B cell (primary cell): Measurements from ENCODE around the gene SPOCK3. TPM values are rescaled to one million over a fixed set of nuclear protein-coding genes. Genes with fewer than 3 reads are reported as not detected.

Experiments used
- ATAC-seq: fragments of 200-7000 bp; cut with Tn5 transposase; one replicate; pipeline ENCODE4 v1.10.0; 2021; ENCODE audit warnings: low read depth, mild to moderate bottlenecking, moderate number of reproducible peaks, moderate library complexity
- CTCF ChIA-PET: fragments of 350-600 bp; sonication (Branson Sonifier 250); formaldehyde crosslinking; loops from one replicate; lab custom pipeline; 2021; ENCODE audit warnings: antibody characterized with exemption, inconsistent platforms; lab: Charles Lee
- POLR2A ChIA-PET: fragments of 350-600 bp; sonication (Branson Sonifier 250); formaldehyde crosslinking; loops from one replicate; lab custom pipeline; 2021; ENCODE audit warnings: antibody characterized with exemption; lab: Charles Lee
- DNase-seq: peaks from one replicate; pipeline ENCODE4 v3.0.0; 2013
- H2AFZ ChIP-seq: 2 replicates; pipeline ENCODE4 v1.6.1; 2012; ENCODE audit warnings: mild to moderate bottlenecking, low read depth, low read length; ENCODE audit not compliant: insufficient read depth, poor library complexity, severe bottlenecking
- H3K27ac ChIP-seq, 2 donors: 1 replicate in 1 of 2; 2 replicates in 1 of 2; pipeline ENCODE4 v1.5.1; 2012 to 2013; ENCODE audit warnings: low read length in 2 of 2, mild to moderate bottlenecking in 2 of 2, moderate library complexity in 1 of 2
- H3K27me3 ChIP-seq, 4 experiments: fragments of 200-600 bp in 1 of 4; sonication (generic) in 1 of 4; replicated peaks in 1 of 4; 1 replicate in 2 of 4; 2 replicates in 2 of 4; pipeline versions ENCODE4 v1.6.1 to v1.7.0; 2013 to 2016; ENCODE audit warnings: low read length in 3 of 4, mild to moderate bottlenecking in 2 of 4, mixed read lengths in 1 of 4, moderate library complexity in 1 of 4; ENCODE audit not compliant: insufficient read depth in 4 of 4, control insufficient read depth in 3 of 4; ENCODE audit errors: control extremely low read depth in 1 of 4
- H3K36me3 ChIP-seq, 2 experiments: replicated peaks in 1 of 2; 1 replicate in 1 of 2; 2 replicates in 1 of 2; pipeline versions ENCODE4 v1.6.1 to v1.7.1; 2013; ENCODE audit warnings: low read length in 1 of 2; ENCODE audit not compliant: insufficient read depth in 2 of 2, control insufficient read depth in 1 of 2; ENCODE audit errors: control extremely low read depth in 1 of 2, extremely low read depth in 1 of 2
- H3K4me1 ChIP-seq, 2 donors: fragments of 200-600 bp in 1 of 2; sonication (generic) in 1 of 2; 1 replicate in 1 of 2; 2 replicates in 1 of 2; pipeline versions ENCODE4 v1.5.1 to v1.6.1; 2013 to 2017; ENCODE audit warnings: low read length in 2 of 2; ENCODE audit not compliant: control insufficient read depth in 2 of 2, insufficient read depth in 2 of 2
- H3K4me2 ChIP-seq: replicated peaks from 2 replicates; pipeline ENCODE3; 2012; ENCODE audit warnings: mild to moderate bottlenecking, low read depth, low read length; ENCODE audit not compliant: poor library complexity, severe bottlenecking
- H3K4me3 ChIP-seq, 5 experiments: fragments of 200-600 bp in 1 of 5; sonication (generic) in 1 of 5; 1 replicate in 3 of 5; 2 replicates in 2 of 5; pipeline versions ENCODE4 v1.5.1 to v1.7.0; 2011 to 2016; ENCODE audit warnings: low read length in 4 of 5, mild to moderate bottlenecking in 4 of 5, low read depth in 2 of 5, control low read depth in 1 of 5, moderate library complexity in 1 of 5; ENCODE audit not compliant: insufficient read depth in 1 of 5; ENCODE audit errors: control extremely low read depth in 1 of 5, extremely low read depth in 1 of 5
- H3K79me2 ChIP-seq: fragments of 200-600 bp; sonication (generic); one replicate; pipeline ENCODE4 v1.6.0; 2016; ENCODE audit warnings: low read length; ENCODE audit not compliant: control insufficient read depth, insufficient read depth
- H3K9ac ChIP-seq: fragments of 200-600 bp; sonication (generic); 2 replicates; pipeline ENCODE4 v1.6.1; 2017; ENCODE audit warnings: mild to moderate bottlenecking, low read length, moderate library complexity
- H3K9me3 ChIP-seq, 3 donors: one replicate each; pipeline versions ENCODE4 v1.6.1 to v1.7.1; 2013; ENCODE audit warnings: low read length in 2 of 3; ENCODE audit not compliant: control insufficient read depth in 2 of 3, insufficient read depth in 1 of 3; ENCODE audit errors: control extremely low read depth in 1 of 3
- H4K20me1 ChIP-seq: 2 replicates; pipeline ENCODE4 v1.6.0; 2012; ENCODE audit warnings: mild to moderate bottlenecking, low read length; ENCODE audit not compliant: insufficient read depth, control insufficient read depth, poor library complexity, severe bottlenecking
- H3K27ac Mint-ChIP-seq: one replicate; pipeline ENCODE4 v1.8.0; 2021; ENCODE audit warnings: mixed read lengths
- H3K27me3 Mint-ChIP-seq: one replicate; pipeline ENCODE4 v1.8.0; 2021; ENCODE audit warnings: mixed read lengths
- H3K4me1 Mint-ChIP-seq: one replicate; pipeline ENCODE4 v1.8.0; 2021; ENCODE audit warnings: mixed read lengths
- H3K4me3 Mint-ChIP-seq: one replicate; pipeline ENCODE4 v1.8.0; 2021; ENCODE audit warnings: mixed read lengths
- H3K9me3 Mint-ChIP-seq: one replicate; pipeline ENCODE4 v1.8.0; 2022; ENCODE audit warnings: mixed read lengths; ENCODE audit not compliant: insufficient read depth
- EZH2 ChIP-seq: IDR thresholded peaks from 2 replicates; pipeline ENCODE4 v1.6.1; 2012; ENCODE audit warnings: borderline replicate concordance, low read depth, mild to moderate bottlenecking, moderate library complexity, low read length; ENCODE audit not compliant: insufficient read depth, poor library complexity, severe bottlenecking
- WGBS: methylation state at CpG from one replicate; pipeline ENCODE4 v1.1.5; 2013; ENCODE audit warnings: missing lambda C conversion rate; ENCODE audit not compliant: insufficient coverage; 5-methylcytosine and 5-hydroxymethylcytosine counted together
- intact Hi-C: fragments of 100-400 bp; cut with micrococcal nuclease; formaldehyde crosslinking; loops from one replicate; pipeline ENCODE4 v1.10.0; 2022
- polyA plus RNA-seq: library from polyadenylated mRNA; depleted of rRNA; stranded (reverse); fragments of >200 nt; gene quantifications from 2 replicates; pipeline ENCODE4 v1.2.3, GENCODE V29; 2012
- total RNA-seq, 2 donors: library from RNA; stranded (reverse); fragments of 120-200 nt in 1 of 2; gene quantifications; 1 replicate in 1 of 2; 2 replicates in 1 of 2; pipeline versions ENCODE4 v1.2.3 to v1.2.4, GENCODE V29; 2013 to 2022
- TF ChIP-seq, protein P1 (sequence below): fragments of 200-600 bp; IDR thresholded peaks from one replicate; pipeline ENCODE4 v1.8.0; 2022; ENCODE audit warnings: antibody characterized with exemption, mild to moderate bottlenecking

SPOCK3 gene
- total and polyA plus RNA-seq, 2 donors (not counting 1 experiment from before 2014, with no cell fraction given) = not detected

DNA sequence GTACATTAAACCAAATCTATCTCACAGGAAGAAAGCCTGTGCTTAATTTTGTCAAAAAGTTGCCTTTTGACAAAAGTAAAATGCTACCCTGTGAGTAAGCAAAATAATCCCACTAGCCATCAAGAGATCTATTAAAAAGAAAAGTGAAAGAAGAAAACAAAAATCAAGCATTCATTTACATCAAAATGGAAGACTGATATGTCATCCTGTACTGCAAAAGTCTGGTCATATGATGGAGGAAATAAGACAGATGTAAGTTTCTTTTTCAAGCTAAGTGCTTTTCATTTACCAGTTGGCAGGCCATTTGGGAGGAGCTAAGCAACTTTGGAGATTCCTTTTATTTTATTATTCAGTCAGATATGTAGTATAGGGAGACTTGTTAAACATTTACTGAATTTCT is 387.4 kb downstream of the SPOCK3 start:
- ATAC-seq (no peak), DNase-seq (no peak)
- Histone ChIP-seq H3K4me3 (no peak overlapping the region), H2AFZ (no peak overlapping the region), H4K20me1 (no peaks in the 10 kb centered on the region), H3K4me1 (no peaks in the 10 kb centered on the region), H3K9ac (no peak overlapping the region), H3K27me3 (no peaks in the 10 kb centered on the region), H3K27ac (no peak overlapping the region), H3K79me2 (no peaks in the 10 kb centered on the region), H3K36me3 (no peaks in the 10 kb centered on the region), H3K4me2 (no peak overlapping the region), H3K9me3 (peaks cover 0 to 12% (median 0%) of the 10 kb centered on the region in 3 donors)
- Mint-ChIP-seq H3K9me3 (no peaks in the 10 kb centered on the region), H3K4me3 (no peak overlapping the region), H3K27ac (no peak overlapping the region), H3K4me1 (no peaks in the 10 kb centered on the region), H3K27me3 (no peaks in the 10 kb centered on the region)
- intact Hi-C loops = no loop called here
- ChIA-PET CTCF (no interaction called here), POLR2A (no interaction called here)
- TF ChIP-seq, protein P1, sequence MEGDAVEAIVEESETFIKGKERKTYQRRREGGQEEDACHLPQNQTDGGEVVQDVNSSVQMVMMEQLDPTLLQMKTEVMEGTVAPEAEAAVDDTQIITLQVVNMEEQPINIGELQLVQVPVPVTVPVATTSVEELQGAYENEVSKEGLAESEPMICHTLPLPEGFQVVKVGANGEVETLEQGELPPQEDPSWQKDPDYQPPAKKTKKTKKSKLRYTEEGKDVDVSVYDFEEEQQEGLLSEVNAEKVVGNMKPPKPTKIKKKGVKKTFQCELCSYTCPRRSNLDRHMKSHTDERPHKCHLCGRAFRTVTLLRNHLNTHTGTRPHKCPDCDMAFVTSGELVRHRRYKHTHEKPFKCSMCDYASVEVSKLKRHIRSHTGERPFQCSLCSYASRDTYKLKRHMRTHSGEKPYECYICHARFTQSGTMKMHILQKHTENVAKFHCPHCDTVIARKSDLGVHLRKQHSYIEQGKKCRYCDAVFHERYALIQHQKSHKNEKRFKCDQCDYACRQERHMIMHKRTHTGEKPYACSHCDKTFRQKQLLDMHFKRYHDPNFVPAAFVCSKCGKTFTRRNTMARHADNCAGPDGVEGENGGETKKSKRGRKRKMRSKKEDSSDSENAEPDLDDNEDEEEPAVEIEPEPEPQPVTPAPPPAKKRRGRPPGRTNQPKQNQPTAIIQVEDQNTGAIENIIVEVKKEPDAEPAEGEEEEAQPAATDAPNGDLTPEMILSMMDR = no peak
- TF ChIP-seq EZH2 = no peak

- Mint-ChIP-seq H3K9me3 (no peaks in the 10 kb centered on the region), H3K4me1 (peaks cover 3% of the 10 kb centered on the region), H3K27me3 (no peaks in the 10 kb centered on the region), H3K4me3 (no peak overlapping the region), H3K27ac (no peak overlapping the region)
- Histone ChIP-seq H3K4me2 (no peak overlapping the region), H3K4me1 (no peaks in the 10 kb centered on the region), H4K20me1 (no peaks in the 10 kb centered on the region), H3K9me3 (peaks cover 0 to 16% (median 0%) of the 10 kb centered on the region in 3 donors), H3K27ac (no peak overlapping the region), H3K36me3 (no peaks in the 10 kb centered on the region), H3K27me3 (no peaks in the 10 kb centered on the region), H3K4me3 (no peak overlapping the region), H2AFZ (no peak overlapping the region), H3K9ac (no peak overlapping the region), H3K79me2 (no peaks in the 10 kb centered on the region)
- 94% methylated on average over 18 of the region's 24 CpGs for WGBS
- TF ChIP-seq EZH2 = no peak
- TF ChIP-seq, protein P1 = no peak
- intact Hi-C loops = no loop called here
- no peak for ATAC-seq
- ChIA-PET CTCF (no interaction called here), POLR2A (no interaction called here)
- DNase-seq = no peak
Observed at GRCh38 chr4:166842795-166843261, 391.5 kb downstream of the SPOCK3 start.
